IMR-90 (cell line): ENCODE measurements around the gene ACTR5. TPM values are rescaled to one million over a fixed set of nuclear protein-coding genes. Genes with fewer than 3 reads are reported as not detected.

Source experiments
- ATAC-seq: fragments of 200-7000 bp; cut with Tn5 transposase; 2 replicates; pipeline ENCODE4 v1.9.1; 2020; ENCODE audit warnings: low read depth, mild to moderate bottlenecking, moderate library complexity
- BruUV-seq: library from RNA; stranded (reverse); fragments of 400-500 nt; replicated peaks from 2 replicates; lab custom pipeline; 2021; lab: Mats Ljungman, UMichigan
- CTCF ChIA-PET: fragments of 300-600 bp; formaldehyde crosslinking; extraction: SDS; loops from one replicate; lab custom pipeline; 2021; ENCODE audit warnings: antibody characterized with exemption; lab: Yijun Ruan, JAX
- POLR2A ChIA-PET: fragments of 300-600 bp; sonication (Branson Sonifier 250); formaldehyde crosslinking; loops from one replicate; lab custom pipeline; 2022; ENCODE audit warnings: antibody characterized with exemption; ENCODE audit not compliant: unreplicated experiment; lab: Charles Lee
- DNase-seq: peaks from one replicate; pipeline ENCODE4 v3.0.0; 2013
- H2AFZ ChIP-seq: replicated peaks from 2 replicates; pipeline ENCODE3; 2013; ENCODE audit warnings: low read length, mild to moderate bottlenecking; ENCODE audit not compliant: poor library complexity
- H2AK5ac ChIP-seq: 2 replicates; pipeline ENCODE4 v1.6.1; 2013; ENCODE audit warnings: low read depth, low read length, inconsistent platforms
- H2AK9ac ChIP-seq: replicated peaks from 2 replicates; pipeline ENCODE3; 2013; ENCODE audit warnings: mild to moderate bottlenecking, low read depth, low read length, moderate library complexity; ENCODE audit not compliant: poor library complexity
- H2BK120ac ChIP-seq: 2 replicates; pipeline ENCODE4 v1.6.1; 2013; ENCODE audit warnings: low read depth, low read length, inconsistent platforms
- H2BK15ac ChIP-seq: 3 replicates; pipeline ENCODE4 v1.6.1; 2013; ENCODE audit warnings: low read depth, low read length, inconsistent platforms
- H2BK20ac ChIP-seq: 2 replicates; pipeline ENCODE4 v1.6.1; 2013; ENCODE audit warnings: low read depth, mild to moderate bottlenecking, inconsistent platforms, low read length, moderate library complexity
- H2BK5ac ChIP-seq: 2 replicates; pipeline ENCODE4 v1.6.1; 2013; ENCODE audit warnings: mild to moderate bottlenecking, low read depth, low read length, inconsistent platforms; ENCODE audit not compliant: poor library complexity, severe bottlenecking
- H3K14ac ChIP-seq: replicated peaks from 2 replicates; pipeline ENCODE4 v1.6.1; 2013; ENCODE audit warnings: low read depth, low read length, inconsistent platforms
- H3K18ac ChIP-seq: 2 replicates; pipeline ENCODE4 v1.6.1; 2013; ENCODE audit warnings: low read depth, low read length, control low read depth
- H3K23ac ChIP-seq: 2 replicates; pipeline ENCODE4 v1.6.1; 2013; ENCODE audit warnings: low read depth, low read length, inconsistent platforms
- H3K27ac ChIP-seq: 2 replicates; pipeline ENCODE4 v1.5.1; 2013; ENCODE audit warnings: mild to moderate bottlenecking, control low read depth, low read length; ENCODE audit not compliant: insufficient read depth
- H3K27me3 ChIP-seq: 2 replicates; pipeline ENCODE4 v1.6.1; 2013; ENCODE audit warnings: low read length; ENCODE audit not compliant: control insufficient read depth, insufficient read depth
- H3K36me3 ChIP-seq: 2 replicates; pipeline ENCODE4 v1.6.1; 2013; ENCODE audit warnings: low read length, mixed read lengths; ENCODE audit not compliant: control insufficient read depth, insufficient read depth
- H3K4ac ChIP-seq: 2 replicates; pipeline ENCODE4 v1.6.1; 2013; ENCODE audit warnings: low read depth, low read length, inconsistent platforms
- H3K4me1 ChIP-seq: 2 replicates; pipeline ENCODE4 v1.6.1; 2013; ENCODE audit warnings: low read length, mixed read lengths; ENCODE audit not compliant: control insufficient read depth, insufficient read depth
- H3K4me2 ChIP-seq: 2 replicates; pipeline ENCODE4 v1.6.1; 2013; ENCODE audit warnings: low read depth, mild to moderate bottlenecking, control low read depth, low read length, moderate library complexity
- H3K4me3 ChIP-seq: 2 replicates; pipeline ENCODE4 v1.5.1; 2013; ENCODE audit warnings: low read depth, mild to moderate bottlenecking, control low read depth, low read length, moderate library complexity; ENCODE audit not compliant: insufficient read depth
- H3K56ac ChIP-seq: 2 replicates; pipeline ENCODE4 v1.6.1; 2013; ENCODE audit warnings: low read length, inconsistent platforms; ENCODE audit not compliant: insufficient read depth; ENCODE audit errors: extremely low read depth
- H3K79me1 ChIP-seq, 2 experiments: 2 replicates each; pipeline ENCODE4 v1.6.1; 2013; ENCODE audit warnings: low read length in 2 of 2, inconsistent platforms in 1 of 2, low read depth in 1 of 2
- H3K9ac ChIP-seq: 2 replicates; pipeline ENCODE4 v1.6.1; 2013; ENCODE audit warnings: low read depth, low read length, control low read depth
- H3K9me1 ChIP-seq: 2 replicates; pipeline ENCODE4 v1.6.1; 2013; ENCODE audit warnings: low read length, inconsistent platforms; ENCODE audit not compliant: insufficient read depth
- H3K9me3 ChIP-seq: 2 replicates; pipeline ENCODE4 v1.6.1; 2013; ENCODE audit warnings: low read length; ENCODE audit not compliant: control insufficient read depth, insufficient read depth
- H4K20me1 ChIP-seq: 2 replicates; pipeline ENCODE4 v1.6.1; 2013; ENCODE audit warnings: low read length, inconsistent platforms; ENCODE audit not compliant: insufficient read depth
- H4K5ac ChIP-seq: 2 replicates; pipeline ENCODE4 v1.6.1; 2013; ENCODE audit warnings: mild to moderate bottlenecking, low read depth, low read length, control low read depth
- H4K8ac ChIP-seq, 2 experiments: 2 replicates each; pipeline ENCODE4 v1.6.1; 2013; ENCODE audit warnings: low read depth in 2 of 2, low read length in 2 of 2, control low read depth in 1 of 2, inconsistent platforms in 1 of 2
- H4K91ac ChIP-seq: 2 replicates; pipeline ENCODE4 v1.6.1; 2013; ENCODE audit warnings: low read depth, low read length, inconsistent platforms; ENCODE audit not compliant: insufficient read depth
- BHLHE40 ChIP-seq: fragments of 150-350 bp; IDR thresholded peaks from 2 replicates; pipeline ENCODE4 v1.6.1; 2016; ENCODE audit warnings: mild to moderate bottlenecking, low read depth, low read length
- CEBPB ChIP-seq: IDR thresholded peaks from 2 replicates; pipeline ENCODE4 v1.6.1; 2012; ENCODE audit warnings: low read depth, low read length, improper control_type of control experiment
- CHD1 ChIP-seq: IDR thresholded peaks from 2 replicates; pipeline ENCODE4 v1.6.1; 2012; ENCODE audit warnings: low read depth, low read length, improper control_type of control experiment
- CTCF ChIP-seq: conservative IDR thresholded peaks from 2 replicates; pipeline ENCODE4 v1.5.1; 2012; ENCODE audit warnings: mild to moderate bottlenecking, low read depth, low read length, improper control_type of control experiment
- FOS ChIP-seq: fragments of 150-350 bp; IDR thresholded peaks from 2 replicates; pipeline ENCODE4 v1.6.1; 2016; ENCODE audit warnings: low read depth, low read length
- MAZ ChIP-seq: IDR thresholded peaks from 2 replicates; pipeline ENCODE4 v1.6.1; 2012; ENCODE audit warnings: low read depth, mild to moderate bottlenecking, low read length, improper control_type of control experiment, moderate library complexity, borderline replicate concordance
- MXI1 ChIP-seq: IDR thresholded peaks from 2 replicates; pipeline ENCODE4 v1.6.1; 2012; ENCODE audit warnings: low read depth, mild to moderate bottlenecking, low read length, moderate library complexity, borderline replicate concordance
- NFE2L2 ChIP-seq: fragments of 150-350 bp; IDR thresholded peaks from 2 replicates; pipeline ENCODE4 v1.6.1; 2016; ENCODE audit warnings: low read depth, mild to moderate bottlenecking, low read length
- POLR2A ChIP-seq: IDR thresholded peaks from 2 replicates; pipeline ENCODE4 v1.6.1; 2012; ENCODE audit warnings: mild to moderate bottlenecking, low read depth, low read length
- RCOR1 ChIP-seq: IDR thresholded peaks from 2 replicates; pipeline ENCODE4 v1.6.1; 2012; ENCODE audit warnings: mild to moderate bottlenecking, low read length, improper control_type of control experiment; ENCODE audit not compliant: insufficient replicate concordance
- RFX5 ChIP-seq: IDR thresholded peaks from 2 replicates; pipeline ENCODE4 v1.8.0; 2012; ENCODE audit warnings: low read depth, mild to moderate bottlenecking, low read length, moderate library complexity
- SMC3 ChIP-seq: fragments of 150-350 bp; IDR thresholded peaks from 2 replicates; pipeline ENCODE4 v1.6.1; 2016; ENCODE audit warnings: low read depth, mild to moderate bottlenecking, antibody characterized with exemption, low read length, moderate library complexity
- WGBS, 2 experiments: methylation state at CpG; one replicate each; pipeline versions ENCODE4 v1.1.5 to v1.1.7; 2013; ENCODE audit warnings: missing lambda C conversion rate in 2 of 2; ENCODE audit not compliant: insufficient read length in 1 of 2; ENCODE audit errors: extremely low coverage in 2 of 2; 5-methylcytosine and 5-hydroxymethylcytosine counted together
- dilution Hi-C: fragments of 300-500 bp; cut with HindIII; formaldehyde crosslinking; loops from one replicate; pipeline ENCODE4 v1.14.3; 2018; ENCODE audit warnings: low sequenced_read_pairs; ENCODE audit not compliant: unreplicated experiment
- in situ Hi-C: fragments of 300-500 bp; cut with MboI; formaldehyde crosslinking; loops from 3 replicates; pipeline ENCODE4 v1.14.3; 2019; ENCODE audit warnings: low sequenced_read_pairs, inconsistent platforms, mixed read lengths
- intact Hi-C: fragments of 100-400 bp; cut with micrococcal nuclease; formaldehyde crosslinking; loops from 2 replicates; pipeline ENCODE4 v1.10.0; 2022
- polyA plus RNA-seq, 3 experiments: library from polyadenylated mRNA; depleted of rRNA; stranded (reverse); fragments of >200 nt; gene quantifications; 2 replicates each; pipeline ENCODE4 v1.2.3, GENCODE V29; 2012; ENCODE audit warnings: low replicate concordance in 1 of 3
- total RNA-seq: library from RNA; depleted of rRNA; stranded (reverse); fragments of >200 nt; gene quantifications from 2 replicates; pipeline ENCODE4 v1.2.3, GENCODE V29; 2012
- TF ChIP-seq, protein P1 (sequence below): fragments of 150-350 bp; IDR thresholded peaks from 2 replicates; pipeline ENCODE4 v1.6.1; 2017; ENCODE audit warnings: mild to moderate bottlenecking, antibody characterized with exemption, low read length, low read depth
- TF ChIP-seq, protein P2 (sequence below): fragments of 150-350 bp; IDR thresholded peaks from 2 replicates; pipeline ENCODE4 v1.6.1; 2016; ENCODE audit warnings: low read depth, mild to moderate bottlenecking, low read length, moderate library complexity, borderline replicate concordance

The ACTR5 gene
- total and polyA plus RNA-seq, 2 of the 4 experiments (the other 2 are of a cell fraction): 5.9 to 6.6 TPM

DNA sequence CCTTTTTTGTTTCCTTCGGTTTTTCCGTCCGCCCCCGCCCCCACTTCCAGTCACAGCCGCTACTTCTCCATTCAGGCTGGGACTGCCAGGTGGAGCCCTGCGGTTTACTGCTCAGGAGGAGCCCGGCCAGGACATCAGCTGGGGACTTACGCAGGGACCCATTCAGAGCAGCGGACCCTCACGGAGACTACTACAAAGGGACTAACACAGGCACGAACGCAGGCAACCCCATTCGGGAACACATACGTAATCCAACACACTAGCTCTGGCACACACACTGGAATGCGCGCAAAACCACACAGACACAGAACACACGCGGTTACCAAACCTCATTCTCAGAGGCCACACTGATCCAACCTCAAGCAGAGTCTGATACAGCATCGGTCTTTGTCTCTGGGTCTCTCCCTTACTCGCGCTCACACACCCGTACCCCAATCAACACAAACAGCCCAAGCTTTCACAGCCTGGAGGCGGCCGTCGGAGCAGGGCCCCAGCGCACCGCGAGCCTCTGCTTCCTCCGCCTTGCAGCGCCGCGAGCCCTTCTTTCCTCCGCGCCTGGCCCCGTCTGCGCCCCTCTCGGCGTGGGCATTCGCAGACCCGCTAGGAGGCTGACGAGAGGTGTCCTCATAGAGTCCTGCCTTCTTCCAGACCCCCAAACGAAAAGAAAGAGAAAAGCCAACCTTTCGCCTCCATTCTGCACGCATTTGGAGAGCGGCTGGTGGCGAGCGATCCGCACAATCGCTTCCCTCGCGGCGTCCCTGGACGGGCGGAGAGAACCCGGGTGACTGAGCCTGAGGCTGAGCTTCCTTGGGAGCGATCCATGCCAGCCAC is 25.0 kb upstream of the ACTR5 start:
- no peak overlapping the region; the same call in 1 of the 2 replicates for H3K56ac ChIP-seq
- peaks cover 6% of the 10 kb centered on the region for H4K20me1 ChIP-seq
- H3K27ac ChIP-seq: no peak overlapping the region
- ATAC-seq: no peak
- H3K14ac ChIP-seq: no peak overlapping the region
- no peak overlapping the region for H3K4me2 ChIP-seq
- ChIA-PET POLR2A (no interaction called here), CTCF (no interaction called here)
- 0% methylated on average over 16 of the region's 56 CpGs; no CpG with 5 or more reads in 1 of the 2 experiments for WGBS, 2 experiments
- no peaks in the 10 kb centered on the region for H3K36me3 ChIP-seq
- TF ChIP-seq RCOR1: no peak
- no peak for TF ChIP-seq FOS
- no peak for TF ChIP-seq SMC3
- no peak for TF ChIP-seq CTCF
- TF ChIP-seq, protein P1, sequence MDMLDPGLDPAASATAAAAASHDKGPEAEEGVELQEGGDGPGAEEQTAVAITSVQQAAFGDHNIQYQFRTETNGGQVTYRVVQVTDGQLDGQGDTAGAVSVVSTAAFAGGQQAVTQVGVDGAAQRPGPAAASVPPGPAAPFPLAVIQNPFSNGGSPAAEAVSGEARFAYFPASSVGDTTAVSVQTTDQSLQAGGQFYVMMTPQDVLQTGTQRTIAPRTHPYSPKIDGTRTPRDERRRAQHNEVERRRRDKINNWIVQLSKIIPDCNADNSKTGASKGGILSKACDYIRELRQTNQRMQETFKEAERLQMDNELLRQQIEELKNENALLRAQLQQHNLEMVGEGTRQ: no peak
- TF ChIP-seq, protein P2, sequence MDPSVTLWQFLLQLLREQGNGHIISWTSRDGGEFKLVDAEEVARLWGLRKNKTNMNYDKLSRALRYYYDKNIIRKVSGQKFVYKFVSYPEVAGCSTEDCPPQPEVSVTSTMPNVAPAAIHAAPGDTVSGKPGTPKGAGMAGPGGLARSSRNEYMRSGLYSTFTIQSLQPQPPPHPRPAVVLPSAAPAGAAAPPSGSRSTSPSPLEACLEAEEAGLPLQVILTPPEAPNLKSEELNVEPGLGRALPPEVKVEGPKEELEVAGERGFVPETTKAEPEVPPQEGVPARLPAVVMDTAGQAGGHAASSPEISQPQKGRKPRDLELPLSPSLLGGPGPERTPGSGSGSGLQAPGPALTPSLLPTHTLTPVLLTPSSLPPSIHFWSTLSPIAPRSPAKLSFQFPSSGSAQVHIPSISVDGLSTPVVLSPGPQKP: no peak
- TF ChIP-seq POLR2A: no peak
- no peak for TF ChIP-seq MAZ
- no peak for TF ChIP-seq MXI1
- no peak for TF ChIP-seq BHLHE40
- no peak for TF ChIP-seq CHD1
- TF ChIP-seq CEBPB: no peak
- no peak for TF ChIP-seq RFX5
- no peak for TF ChIP-seq NFE2L2
- H3K4me1 ChIP-seq: no peaks in the 10 kb centered on the region; the same call in 1 of the 2 replicates
- H2BK5ac ChIP-seq: no peak overlapping the region
- no peak for DNase-seq
- H4K5ac ChIP-seq: no peak overlapping the region
- H3K4ac ChIP-seq: no peak overlapping the region
- intact Hi-C loops: no loop called here
- H2BK20ac ChIP-seq: no peak overlapping the region
- no TSS peak for BruUV-seq
- peaks cover 91% of the 10 kb centered on the region for H3K27me3 ChIP-seq
- H2BK15ac ChIP-seq: no peak overlapping the region
- H2AFZ ChIP-seq: no peak overlapping the region
- H3K4me3 ChIP-seq: no peak overlapping the region
- no peak overlapping the region for H3K9ac ChIP-seq
- no peak overlapping the region for H2BK120ac ChIP-seq
- in situ Hi-C loops: no loop called here
- no peak overlapping the region for H2AK9ac ChIP-seq
- H3K9me3 ChIP-seq: peaks cover 7% of the 10 kb centered on the region; the same call in 1 of the 2 replicates
- no peaks in the 10 kb centered on the region for H3K9me1 ChIP-seq
- no peak overlapping the region for H3K23ac ChIP-seq
- no peak overlapping the region for H2AK5ac ChIP-seq
- H4K91ac ChIP-seq: no peak overlapping the region
- no peak overlapping the region for H4K8ac ChIP-seq
- dilution Hi-C loops: no loop called here
- H3K18ac ChIP-seq: no peak overlapping the region
- H3K79me1 ChIP-seq: no peaks in the 10 kb centered on the region
